Stimulated activated CD4-positive, alpha-beta T cell treated with anti-CD3 and anti-CD28 coated beads, TNF-alpha, amount 100 ng/mL, for 1 hour (primary cell): ENCODE data around the gene PLA2R1.

Source experiments
- DNase-seq, 3 donors: peaks; one replicate each; pipeline ENCODE4 v3.0.0-alpha.2; 2020; ENCODE audit warnings: low read depth in 3 of 3, low spot score in 1 of 3

The PLA2R1 gene

GRCh38 chr2:159938395-159938794, 124.0 kb downstream of the PLA2R1 start:
- no peak for DNase-seq

DNA sequence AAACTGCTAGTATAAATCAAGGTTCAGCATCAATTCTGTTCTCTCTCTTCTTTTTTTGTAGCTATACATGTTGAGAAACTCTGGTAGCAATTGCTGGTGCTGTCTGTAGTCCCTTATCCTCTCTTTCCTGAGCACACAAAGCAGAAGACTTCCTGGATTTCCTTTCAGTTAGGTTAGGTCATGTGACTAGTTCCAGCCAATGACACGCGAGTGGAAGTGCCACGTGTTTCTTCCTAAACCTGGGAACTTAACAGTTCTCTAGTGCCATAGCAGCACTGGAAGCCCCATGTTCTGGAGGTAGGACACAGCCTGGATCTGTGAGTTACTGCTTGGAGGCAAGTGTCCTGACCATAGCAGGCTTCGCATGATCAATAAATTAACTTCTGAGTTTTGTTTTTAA, 125.9 kb downstream of the PLA2R1 start:
- DNase-seq = no peak

GRCh38 chr2:159933727-159934049, 128.7 kb downstream of the PLA2R1 start:
- no peak for DNase-seq

DNA sequence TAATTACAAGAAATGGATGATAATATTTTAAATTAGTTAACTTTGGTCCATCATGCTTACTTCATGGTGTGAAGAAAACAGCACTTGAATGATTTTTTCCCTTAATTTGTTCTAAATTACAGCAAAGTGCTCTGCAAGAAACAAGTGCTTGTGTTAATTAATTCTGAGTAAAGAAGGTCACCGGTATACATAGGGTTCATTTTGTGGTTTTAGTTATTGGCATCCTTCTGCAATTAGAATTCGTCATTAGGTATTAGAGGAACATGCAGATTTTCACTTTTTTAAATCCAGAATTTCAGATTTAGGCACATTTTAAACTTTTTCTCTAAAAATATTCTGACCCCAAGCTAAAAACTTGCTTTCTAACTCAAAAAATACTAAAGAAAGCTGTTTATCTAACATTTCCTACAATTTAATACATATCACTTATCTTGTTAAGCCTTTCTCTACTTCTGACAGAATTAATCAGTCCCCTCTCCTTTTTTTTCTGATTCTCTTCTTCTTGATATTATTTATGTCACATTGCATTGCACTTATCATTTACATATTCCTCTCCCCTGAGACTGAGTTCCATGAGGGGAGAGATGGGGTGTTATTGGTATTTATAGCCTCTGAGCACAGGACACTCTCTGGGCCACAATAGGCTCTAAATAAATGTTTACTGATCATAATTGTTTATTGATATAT, 129.2 kb downstream of the PLA2R1 start:
- DNase-seq = no peak

DNA sequence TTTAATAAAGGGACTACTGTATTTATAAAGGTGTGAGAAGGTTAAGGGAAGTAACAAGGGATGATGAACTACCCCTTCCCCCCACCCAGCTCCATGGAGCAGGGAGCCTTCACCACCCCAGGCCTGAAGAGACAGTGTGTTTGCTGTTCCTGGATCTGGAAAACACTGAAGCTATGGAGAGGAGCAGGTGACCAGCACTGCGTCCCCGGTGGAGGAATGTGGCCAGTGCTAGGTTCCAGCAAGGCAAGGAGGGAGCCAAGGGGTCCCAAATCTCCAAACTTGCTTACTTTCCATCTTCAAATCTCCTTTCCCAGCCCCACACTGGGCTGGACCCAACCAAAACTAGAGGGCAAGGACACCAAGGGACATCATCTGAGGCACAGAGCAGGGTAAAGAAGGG, 135.7 kb downstream of the PLA2R1 start:
- no peak for DNase-seq

- no peak for DNase-seq
Measured at GRCh38 chr2:159925975-159926374, 136.4 kb downstream of the PLA2R1 start.

DNA sequence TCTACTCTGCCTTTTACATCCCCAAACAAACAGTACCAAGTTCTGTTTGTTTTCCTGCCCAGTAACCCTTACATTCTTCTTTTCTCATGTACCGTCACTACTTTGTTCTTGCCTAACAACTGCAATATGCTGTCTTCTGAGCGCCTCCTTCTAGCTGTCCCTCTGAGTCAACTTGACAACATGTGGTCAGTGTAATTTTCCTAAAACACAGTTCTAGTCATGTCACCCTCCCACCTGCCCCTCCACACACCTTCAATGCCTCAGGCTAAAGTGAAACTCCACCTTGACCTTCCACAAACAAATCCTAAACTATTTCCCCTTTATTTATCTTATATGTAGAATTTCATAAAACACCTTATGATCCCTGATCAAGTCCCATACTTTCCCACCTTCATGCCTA, 139.9 kb downstream of the PLA2R1 start:
- DNase-seq = no peak

- DNase-seq = peak in 2 of 3 donors; percentile 23 to 67
Measured at GRCh38 chr2:159921752-159922404, 140.5 kb downstream of the PLA2R1 start.

DNA sequence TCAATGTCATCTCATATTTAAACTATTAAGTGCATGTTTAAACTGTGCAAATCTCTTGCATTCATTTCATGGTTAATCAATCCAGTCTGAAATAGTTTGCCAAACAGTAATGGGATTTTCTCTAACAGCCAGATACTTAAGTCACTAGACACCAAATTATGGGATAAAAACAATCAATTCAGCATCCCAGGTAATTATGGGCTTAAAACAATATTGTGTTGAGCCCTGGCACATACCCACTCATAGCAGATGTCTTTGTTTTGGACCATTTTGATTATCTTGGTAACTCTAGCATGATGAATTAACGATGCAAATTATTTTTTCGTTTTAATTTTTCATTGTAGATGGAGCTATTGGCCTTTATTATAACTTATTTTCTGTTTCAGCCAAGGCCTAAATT, 145.9 kb downstream of the PLA2R1 start:
- no peak for DNase-seq

DNA sequence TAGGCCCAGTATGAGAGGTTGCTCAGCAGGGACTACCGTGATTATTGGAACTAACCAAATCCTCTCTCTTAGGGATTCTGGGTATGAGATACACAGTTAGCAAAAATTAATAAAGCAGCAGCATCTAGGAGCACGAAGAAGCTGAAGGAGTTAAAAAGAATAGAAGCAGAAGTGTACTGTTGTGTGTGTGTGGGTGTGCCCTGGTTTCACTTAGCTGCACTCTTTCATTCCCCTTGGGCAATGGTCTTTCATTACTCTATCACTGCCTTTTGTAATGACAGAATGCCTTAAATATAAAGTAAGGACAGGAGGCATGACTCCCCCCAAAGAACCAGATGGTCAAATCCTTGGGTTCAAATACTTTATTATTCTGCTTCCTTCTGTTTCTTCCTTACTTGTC, 148.5 kb downstream of the PLA2R1 start:
- no peak for DNase-seq

DNA sequence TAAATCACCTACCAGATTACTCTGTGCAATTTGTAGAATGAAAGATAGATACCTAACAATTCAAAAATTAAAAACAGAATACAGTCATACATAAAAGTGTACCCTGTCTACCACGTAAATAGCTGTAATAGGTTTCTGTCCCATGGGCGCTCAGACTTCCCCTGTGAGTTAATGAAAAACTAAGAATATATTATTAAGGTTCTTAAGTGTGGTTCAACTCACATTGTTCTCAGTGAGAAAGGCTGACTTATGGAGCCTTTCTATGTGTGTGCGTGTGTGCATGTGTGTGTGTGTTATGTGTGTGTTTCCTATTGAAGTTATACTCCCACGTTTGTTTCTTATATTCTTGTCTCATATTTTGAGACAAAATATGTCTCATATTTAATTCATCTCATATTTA, 149.8 kb downstream of the PLA2R1 start:
- DNase-seq = no peak

GRCh38 chr2:159910951-159911350, 151.5 kb downstream of the PLA2R1 start:
- no peak for DNase-seq

DNA sequence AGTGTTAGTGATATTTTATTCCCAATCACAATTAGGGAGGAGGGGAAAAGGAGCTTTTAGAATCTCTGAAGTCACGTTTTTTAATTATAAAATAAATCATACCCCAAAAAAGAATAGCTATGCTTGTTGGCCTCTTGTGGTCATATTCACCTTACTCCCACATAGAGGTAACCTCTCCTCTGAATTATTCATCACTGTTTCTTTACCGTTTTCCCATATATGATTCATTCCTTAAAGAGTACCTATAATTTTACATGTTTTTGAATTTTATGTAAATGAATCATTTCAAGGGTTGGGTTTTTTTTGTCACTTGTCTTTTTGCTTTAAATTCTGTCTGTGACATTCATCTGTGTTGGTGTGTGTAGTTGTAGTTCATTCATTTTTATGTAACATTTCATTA, 153.8 kb downstream of the PLA2R1 start:
- DNase-seq = no peak

- no peak for DNase-seq
Measured at GRCh38 chr2:159907909-159908308, 154.5 kb downstream of the PLA2R1 start.

DNA sequence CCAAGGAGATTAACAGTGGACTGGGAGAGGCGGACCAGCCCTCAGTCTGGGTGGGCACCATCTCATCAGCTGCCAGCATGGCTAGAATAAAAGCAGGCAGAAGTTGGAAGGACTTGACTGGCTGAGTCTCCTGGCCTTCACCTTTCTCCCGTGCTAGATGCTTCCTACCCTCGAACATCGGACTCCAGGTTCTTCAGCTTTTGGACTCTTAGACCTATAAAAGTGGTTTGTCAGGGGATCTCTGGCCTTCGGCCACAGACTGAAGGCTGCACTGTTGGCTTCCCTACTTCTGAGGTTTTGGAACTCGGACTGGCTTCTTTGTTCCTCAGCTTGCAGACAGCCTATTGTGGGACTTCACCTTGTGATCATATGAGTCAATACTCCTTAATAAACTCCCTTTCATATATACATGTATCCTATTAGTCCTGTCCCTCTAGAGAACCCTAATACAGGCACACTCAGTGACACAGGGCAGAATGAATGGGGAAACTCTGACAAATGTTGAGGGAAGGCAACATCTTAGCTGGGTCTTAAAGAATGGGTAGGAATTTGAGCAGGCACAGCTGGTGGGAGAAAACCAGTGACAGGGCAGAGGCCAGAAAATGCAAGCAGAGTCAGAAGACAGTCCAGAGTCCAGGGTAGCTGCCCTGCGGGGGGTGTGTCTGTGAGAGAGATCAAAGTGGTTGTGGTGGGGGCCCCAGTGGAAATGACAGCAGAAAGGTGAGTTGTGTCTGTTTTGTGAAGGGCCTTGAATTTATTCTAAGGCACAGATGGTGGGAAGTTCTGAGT, 156.3 kb downstream of the PLA2R1 start:
- no peak for DNase-seq

GRCh38 chr2:159904959-159905305, 157.5 kb downstream of the PLA2R1 start:
- no peak for DNase-seq

DNA sequence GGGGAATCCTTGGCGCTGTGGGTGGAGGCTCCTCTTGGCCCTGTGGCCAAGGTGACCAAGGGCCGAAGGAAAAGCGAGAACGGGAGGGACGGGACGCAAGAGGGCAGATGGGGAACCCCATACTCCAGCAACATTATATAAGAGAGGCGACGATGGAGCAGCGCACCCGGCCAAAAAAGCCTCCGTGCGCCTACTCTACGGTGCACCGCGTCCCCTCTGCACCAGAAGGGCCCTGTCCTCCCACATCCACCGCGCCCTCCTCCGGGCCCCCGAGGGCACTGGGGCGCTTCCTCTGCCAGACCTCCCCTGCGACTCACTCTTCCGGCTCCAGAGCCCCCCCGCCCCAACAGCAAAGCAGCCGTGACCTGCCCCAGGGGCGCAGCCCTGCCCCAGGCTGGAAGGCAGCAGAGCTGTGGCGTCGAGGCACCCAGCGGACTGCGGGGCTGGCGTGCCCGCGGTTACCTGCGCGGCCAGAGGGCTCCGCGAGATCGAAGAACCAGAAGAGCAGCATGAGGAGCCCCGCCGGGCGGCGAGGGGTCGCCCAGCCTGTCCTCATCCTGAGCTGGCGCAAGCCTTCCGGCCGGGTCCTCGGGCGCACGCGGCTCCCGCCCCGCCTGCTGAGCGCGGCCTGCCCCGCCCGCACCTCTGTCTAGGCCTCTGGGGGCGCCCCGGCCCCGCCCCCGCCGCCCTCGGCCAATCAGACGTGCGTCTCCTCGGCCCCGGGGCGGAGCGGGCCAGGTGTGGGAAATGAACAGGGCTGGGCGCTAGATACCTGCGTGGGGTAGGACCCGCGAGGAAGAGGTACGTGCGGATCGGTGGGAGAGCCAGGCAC, 158.1 kb downstream of the PLA2R1 start, which contains the start of gene LY75:
LY75 (minus strand) TSS at position 630 of the 832 bp plus-strand sequence.
- peak; percentile 54 to 74 (median 65) for DNase-seq

DNA sequence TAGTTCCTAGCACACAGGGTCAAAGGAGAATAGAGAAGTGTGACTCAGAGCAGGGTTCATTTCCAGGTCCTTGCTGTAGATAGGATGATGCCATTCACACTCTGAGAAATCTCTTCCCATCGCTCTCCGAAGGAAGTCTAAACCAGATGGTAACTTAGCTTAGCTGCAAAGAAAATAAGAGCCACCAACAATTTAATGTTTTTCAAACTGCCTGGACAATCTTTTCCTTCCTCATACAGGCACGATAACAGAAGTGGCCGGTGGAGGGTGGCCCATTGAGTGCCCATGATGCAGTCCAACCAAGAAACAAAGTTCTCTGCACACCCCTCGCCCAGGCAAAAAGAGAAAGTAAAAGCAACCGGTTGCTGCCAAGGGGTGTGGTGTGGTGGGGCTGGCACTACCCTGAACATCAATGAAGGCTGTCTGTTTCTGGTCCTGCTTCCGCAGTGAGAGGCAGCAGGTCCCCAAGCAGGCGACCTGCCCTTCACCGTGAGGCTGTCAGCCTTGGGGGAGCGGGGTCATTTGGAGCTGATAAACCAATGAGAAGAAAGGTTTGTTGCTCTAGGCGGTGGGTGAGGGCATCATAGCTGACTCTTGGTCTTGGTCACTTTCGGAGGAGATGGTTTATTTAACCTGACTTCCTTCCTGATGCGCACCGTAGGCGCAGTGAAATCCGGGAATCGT, 158.8 kb downstream of the PLA2R1 start:
- peak in 2 of 3 donors; percentile 21 to 22 for DNase-seq

DNA sequence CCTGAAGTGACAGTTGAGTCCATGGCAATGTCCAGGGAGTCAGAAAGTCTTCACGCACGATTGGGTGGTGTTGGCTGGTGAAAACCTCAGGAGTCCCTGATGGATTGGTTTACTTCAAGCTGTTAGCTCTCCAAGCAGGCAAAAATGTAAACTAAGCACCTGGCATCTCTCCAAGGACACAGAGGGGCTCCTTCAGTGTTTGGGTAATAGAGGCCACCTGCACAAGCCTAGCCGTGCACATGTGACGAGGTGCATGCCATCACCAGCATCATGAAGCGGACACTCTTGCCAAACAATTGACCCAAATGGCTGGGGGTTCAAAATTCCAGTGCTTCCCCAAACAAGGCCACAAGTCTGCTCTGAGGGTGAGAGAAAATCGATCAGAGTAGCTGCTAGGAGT, 159.7 kb downstream of the PLA2R1 start:
- no peak for DNase-seq

DNA sequence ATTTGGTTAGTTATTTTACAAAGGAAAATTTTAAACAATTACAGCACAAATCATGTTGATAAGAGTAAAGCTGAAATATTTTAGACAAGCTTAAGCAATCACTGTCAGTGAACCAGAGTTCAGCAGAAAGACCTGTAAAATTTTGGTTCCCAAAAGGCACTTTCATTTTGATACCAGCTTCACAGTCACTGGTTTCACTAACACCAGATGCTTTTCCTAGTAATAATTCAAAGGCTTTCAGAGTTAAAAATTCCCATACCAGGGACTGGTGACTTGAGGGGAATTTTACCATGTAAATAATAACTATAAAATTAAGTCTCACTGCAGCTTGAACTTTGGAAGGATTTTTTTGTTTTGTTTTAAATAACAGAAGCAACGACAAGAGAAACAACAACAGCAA, 162.1 kb downstream of the PLA2R1 start:
- no peak for DNase-seq

GRCh38 chr2:159898441-159898840, 164.0 kb downstream of the PLA2R1 start:
- DNase-seq = no peak
